Nephron (organoid): Measurements from ENCODE around the gene CNTF.

Experiments used
- H3K27ac Mint-ChIP-seq, 3 experiments: 2 replicates each; pipeline ENCODE4 v1.8.0; 2020; ENCODE audit warnings: mixed read lengths in 3 of 3, mild to moderate bottlenecking in 2 of 3, moderate library complexity in 1 of 3
- H3K27me3 Mint-ChIP-seq: 2 replicates; pipeline ENCODE4 v1.8.0; 2021; ENCODE audit warnings: low read depth, mild to moderate bottlenecking, moderate library complexity, mixed read lengths
- H3K36me3 Mint-ChIP-seq: 2 replicates; pipeline ENCODE4 v1.8.0; 2020; ENCODE audit warnings: low read depth, mixed read lengths
- H3K4me1 Mint-ChIP-seq: 2 replicates; pipeline ENCODE4 v1.8.0; 2020; ENCODE audit warnings: mixed read lengths
- H3K4me3 Mint-ChIP-seq, 3 experiments: 2 replicates each; pipeline ENCODE4 v1.8.0; 2020; ENCODE audit warnings: mild to moderate bottlenecking in 3 of 3, mixed read lengths in 3 of 3, moderate library complexity in 2 of 3
- H3K9me3 Mint-ChIP-seq: 2 replicates; pipeline ENCODE4 v1.8.0; 2020; ENCODE audit warnings: mixed read lengths
- TF ChIP-seq, protein P1 (sequence below), 3 experiments: fragments of 200-600 bp; sonication (generic); IDR thresholded peaks; one replicate each; pipeline ENCODE4 v1.5.0; 2021; ENCODE audit warnings: antibody characterized with exemption in 3 of 3; ENCODE audit not compliant: unreplicated experiment in 3 of 3

Gene CNTF

DNA sequence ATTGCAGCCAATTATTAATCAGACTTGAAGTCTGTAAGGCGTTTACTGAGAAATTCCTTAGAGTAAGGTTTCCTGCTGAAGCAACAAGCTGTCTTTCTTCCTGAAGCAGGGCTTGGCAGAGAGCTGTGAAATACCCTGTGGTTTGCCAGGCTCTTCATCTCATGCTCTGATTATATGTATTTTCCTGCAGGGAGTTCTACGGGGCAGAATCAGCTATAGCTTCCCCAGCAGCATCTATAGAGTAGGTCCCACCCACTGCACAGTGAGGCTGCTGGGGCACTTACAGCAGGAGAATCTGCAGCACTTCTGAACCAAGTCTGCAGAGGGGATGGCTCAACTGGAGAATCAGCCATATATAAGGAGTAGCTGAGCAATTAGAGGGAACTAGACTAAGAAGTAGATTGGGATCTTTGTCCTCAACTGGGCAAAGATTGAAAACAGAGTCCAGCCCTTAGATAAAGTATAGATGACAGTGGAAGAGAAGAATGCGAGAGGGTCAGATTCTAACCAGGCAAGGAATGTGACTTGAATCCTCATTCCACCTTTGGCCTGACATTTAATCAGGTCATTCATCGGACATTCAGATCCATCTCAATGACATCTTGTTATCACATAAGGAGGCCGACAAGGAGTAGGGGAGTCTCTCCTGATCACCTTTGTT is 37.6 kb downstream of the CNTF start:
- H3K4me1 Mint-ChIP-seq, result no peaks in the 10 kb centered on the region
- no peak overlapping the region for H3K27ac Mint-ChIP-seq
- no peaks in the 10 kb centered on the region for H3K9me3 Mint-ChIP-seq
- TF ChIP-seq, protein P1, sequence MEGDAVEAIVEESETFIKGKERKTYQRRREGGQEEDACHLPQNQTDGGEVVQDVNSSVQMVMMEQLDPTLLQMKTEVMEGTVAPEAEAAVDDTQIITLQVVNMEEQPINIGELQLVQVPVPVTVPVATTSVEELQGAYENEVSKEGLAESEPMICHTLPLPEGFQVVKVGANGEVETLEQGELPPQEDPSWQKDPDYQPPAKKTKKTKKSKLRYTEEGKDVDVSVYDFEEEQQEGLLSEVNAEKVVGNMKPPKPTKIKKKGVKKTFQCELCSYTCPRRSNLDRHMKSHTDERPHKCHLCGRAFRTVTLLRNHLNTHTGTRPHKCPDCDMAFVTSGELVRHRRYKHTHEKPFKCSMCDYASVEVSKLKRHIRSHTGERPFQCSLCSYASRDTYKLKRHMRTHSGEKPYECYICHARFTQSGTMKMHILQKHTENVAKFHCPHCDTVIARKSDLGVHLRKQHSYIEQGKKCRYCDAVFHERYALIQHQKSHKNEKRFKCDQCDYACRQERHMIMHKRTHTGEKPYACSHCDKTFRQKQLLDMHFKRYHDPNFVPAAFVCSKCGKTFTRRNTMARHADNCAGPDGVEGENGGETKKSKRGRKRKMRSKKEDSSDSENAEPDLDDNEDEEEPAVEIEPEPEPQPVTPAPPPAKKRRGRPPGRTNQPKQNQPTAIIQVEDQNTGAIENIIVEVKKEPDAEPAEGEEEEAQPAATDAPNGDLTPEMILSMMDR (IDR thresholded peaks at IDR 0.05; ENCODE audit: unreplicated experiment in 3 of 3), result no peak
- H3K4me3 Mint-ChIP-seq, result no peak overlapping the region
- peaks cover 8% of the 10 kb centered on the region for H3K27me3 Mint-ChIP-seq
- H3K36me3 Mint-ChIP-seq, result no peaks in the 10 kb centered on the region

DNA sequence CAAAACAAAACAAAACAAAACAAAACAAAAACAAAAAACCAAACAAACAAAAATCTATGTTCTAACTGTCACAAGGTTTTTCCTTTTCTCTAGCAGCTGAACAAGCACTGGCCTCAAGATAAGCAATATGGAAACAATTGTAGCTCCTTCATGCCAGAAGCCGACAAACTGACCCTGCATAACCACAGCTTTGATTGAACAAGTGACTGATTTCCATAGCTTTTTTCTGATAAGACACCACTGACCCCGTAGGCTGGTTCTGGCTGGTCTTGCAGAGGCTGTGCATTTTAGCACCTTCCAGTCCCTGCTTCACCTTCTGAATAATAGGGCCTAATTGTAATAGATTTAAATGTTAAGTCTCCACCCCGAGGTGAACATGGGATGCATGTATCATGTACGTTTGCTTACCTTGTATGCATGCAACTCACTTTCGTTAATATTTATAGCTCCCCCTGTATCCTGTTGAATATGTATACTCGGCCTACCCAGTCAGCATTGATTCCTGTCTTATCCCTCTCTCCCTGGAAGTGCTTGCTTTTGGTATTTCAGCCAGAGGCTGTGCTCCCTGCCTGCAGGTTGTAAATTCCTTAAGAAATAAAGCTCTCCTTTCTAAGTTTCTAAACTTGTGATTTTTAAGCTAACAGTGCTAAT is 49.6 kb downstream of the CNTF start:
- no peak overlapping the region for H3K27ac Mint-ChIP-seq
- no peaks in the 10 kb centered on the region for H3K36me3 Mint-ChIP-seq
- H3K9me3 Mint-ChIP-seq, result no peaks in the 10 kb centered on the region
- no peaks in the 10 kb centered on the region for H3K4me1 Mint-ChIP-seq
- TF ChIP-seq, protein P1 (IDR thresholded peaks at IDR 0.05; ENCODE audit: unreplicated experiment in 3 of 3), result no peak
- no peaks in the 10 kb centered on the region for H3K27me3 Mint-ChIP-seq
- H3K4me3 Mint-ChIP-seq, result no peak overlapping the region

DNA sequence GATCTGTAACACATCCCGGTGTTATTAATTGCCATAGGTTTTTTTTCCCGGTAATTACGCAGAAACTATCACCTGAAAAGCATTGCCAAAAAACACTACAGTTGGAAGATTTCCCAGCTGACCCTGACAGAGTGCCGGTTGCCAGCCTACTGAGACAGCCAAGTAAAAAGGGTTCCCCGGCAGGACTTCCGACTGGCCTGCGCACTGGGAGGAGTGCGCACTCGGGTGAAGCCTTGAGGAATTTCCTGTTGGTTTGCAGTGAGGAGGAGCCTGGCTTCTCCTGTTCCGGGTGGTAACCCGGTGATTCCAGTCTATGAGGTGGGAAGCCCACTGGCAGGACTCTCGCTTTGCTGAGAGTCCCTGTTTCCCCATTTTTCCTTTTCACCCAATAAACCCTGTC is 52.1 kb downstream of the CNTF start:
- Mint-ChIP-seq H3K4me1 (no peaks in the 10 kb centered on the region), H3K36me3 (no peaks in the 10 kb centered on the region), H3K27me3 (no peaks in the 10 kb centered on the region), H3K27ac (no peak overlapping the region), H3K4me3 (no peak overlapping the region), H3K9me3 (no peaks in the 10 kb centered on the region)
- TF ChIP-seq, protein P1 (IDR thresholded peaks at IDR 0.05; ENCODE audit: unreplicated experiment in 3 of 3), result no peak
